T-helper 9 cell (primary cell): ENCODE results near the gene EXOC6B.

Experiments used
- DNase-seq: peaks from one replicate; pipeline ENCODE4 v3.0.0-alpha.2; 2020

Gene EXOC6B

DNA sequence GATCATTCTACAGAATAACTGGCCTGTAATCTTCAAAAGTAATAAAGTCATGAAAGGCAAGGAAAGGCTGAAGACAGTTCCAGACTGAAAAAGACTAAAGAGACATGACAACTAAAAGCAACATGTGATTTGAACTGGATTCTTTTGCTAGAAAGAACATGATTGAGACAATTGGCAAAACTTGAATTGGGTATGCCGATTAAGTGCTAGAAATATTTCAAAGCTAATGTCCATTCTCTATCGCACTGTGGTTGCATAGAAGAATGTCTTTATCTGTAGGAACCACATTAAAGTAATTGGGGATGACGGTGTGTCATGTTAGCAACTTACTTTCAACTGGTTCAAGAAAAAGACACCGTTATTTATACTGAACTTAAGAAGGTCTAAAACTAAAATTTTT, 98.5 kb downstream of the EXOC6B start:
- DNase-seq = no peak

DNA sequence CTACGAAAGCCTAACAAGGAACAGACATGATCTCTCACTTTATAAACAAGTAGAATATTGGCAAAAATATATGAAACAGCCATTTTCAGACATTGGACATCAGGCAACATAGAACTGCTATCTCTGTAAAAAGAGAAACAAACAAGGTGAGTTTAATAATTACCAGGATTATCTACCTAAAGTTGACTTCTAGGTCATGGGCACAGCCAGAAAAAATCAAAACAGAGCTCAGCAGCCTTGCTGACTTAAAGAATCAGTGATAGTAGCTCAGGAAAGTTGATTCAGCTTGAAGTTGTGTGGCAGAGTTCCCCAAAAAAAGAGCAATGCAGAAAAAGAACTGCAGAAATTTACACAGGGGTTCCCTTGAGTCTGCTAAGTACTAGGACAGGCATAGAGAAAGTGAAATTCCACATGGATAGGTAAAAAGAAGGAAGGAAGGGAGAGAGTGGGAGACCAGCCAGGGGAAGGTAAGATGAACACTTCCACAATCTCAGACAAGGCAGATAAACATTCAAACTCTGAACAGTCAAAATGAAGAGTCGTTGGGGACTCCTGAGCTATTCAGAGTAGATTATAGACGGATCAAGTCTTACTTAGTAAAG, 102.0 kb downstream of the EXOC6B start:
- no peak for DNase-seq

DNA sequence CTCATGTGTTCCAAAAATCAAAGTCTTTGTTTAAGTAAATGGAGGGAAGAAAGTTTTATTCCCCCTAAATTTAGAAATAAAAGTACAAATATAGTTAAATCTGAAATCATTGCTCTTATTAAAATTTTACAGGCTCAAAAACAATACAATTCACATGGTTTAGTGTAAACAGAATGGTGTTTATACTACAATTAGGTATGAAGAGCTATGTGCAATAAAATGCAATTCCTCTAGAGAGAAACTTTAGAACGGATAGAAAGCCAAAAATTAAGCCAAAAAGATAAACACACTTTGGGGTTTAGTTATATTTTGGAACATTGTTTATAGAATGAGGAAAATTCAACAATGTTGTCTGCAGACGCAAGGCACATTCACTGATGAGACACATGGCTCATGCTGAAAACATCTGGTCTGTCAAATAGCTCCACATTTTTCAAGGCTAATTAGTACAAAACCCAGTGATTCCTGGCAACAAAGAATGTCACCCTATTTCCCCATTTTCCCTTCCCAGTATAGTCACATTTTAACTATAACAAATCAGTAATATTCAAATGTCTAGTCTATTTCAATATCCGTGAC, 103.3 kb downstream of the EXOC6B start:
- no peak for DNase-seq

DNA sequence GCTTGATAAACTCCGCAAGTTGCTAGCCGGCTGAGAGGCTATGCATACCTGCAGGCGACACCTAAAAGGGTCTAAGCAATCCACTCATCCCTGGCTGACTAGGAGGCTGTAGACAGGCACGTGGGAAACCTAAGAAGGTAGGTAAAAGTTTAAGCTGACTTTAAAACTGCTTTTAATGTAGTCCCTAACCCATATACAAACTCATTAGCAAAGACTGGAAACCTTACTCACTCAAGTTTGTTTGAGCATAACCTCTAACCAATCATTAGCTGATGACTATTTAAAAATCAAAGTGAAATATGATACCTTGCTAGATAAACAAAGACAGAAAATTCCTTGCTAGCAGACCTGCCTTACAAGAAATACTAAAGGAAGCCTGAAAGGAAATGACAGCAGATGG, 106.4 kb downstream of the EXOC6B start:
- DNase-seq = no peak

- no peak for DNase-seq
Observed at GRCh38 chr2:72718876-72719275, 107.0 kb downstream of the EXOC6B start.

DNA sequence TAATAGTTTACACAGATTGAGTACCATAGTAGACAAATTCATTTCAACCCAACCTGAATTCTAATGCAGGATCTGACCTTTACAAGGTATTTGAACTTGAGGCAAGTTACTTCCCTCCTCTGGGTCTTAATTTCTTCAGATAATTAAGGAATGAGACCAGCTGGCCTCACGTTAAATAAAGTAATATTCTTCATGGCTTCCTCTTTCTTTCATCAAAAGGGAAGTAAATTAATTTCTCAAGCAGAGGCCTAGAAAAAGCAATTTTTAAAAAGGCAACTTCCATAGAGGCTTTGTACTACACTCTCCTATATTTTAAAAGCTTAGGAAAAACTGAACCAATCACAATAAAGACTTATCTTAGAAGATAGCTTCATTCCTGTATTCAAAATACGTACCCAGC, 109.2 kb downstream of the EXOC6B start:
- DNase-seq = no peak

DNA sequence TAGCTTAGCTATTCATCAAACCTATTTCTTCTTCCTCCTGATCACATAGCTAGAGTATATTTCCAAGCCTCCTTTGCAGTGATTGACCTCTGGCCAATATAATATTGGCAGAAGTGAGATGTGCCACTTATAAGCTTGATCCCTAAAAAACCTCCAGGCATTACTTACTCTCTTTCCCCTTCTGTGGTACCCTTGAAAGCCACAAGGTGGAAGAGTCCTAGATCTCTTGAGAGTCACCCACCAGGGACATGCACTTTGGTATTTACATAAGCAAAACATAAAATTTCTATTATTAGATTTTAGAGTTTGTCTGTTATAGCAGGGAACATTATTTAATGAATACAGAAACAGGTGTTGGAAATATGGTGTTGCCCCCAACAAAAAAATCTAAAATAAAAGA, 112.0 kb downstream of the EXOC6B start:
- no peak for DNase-seq

DNA sequence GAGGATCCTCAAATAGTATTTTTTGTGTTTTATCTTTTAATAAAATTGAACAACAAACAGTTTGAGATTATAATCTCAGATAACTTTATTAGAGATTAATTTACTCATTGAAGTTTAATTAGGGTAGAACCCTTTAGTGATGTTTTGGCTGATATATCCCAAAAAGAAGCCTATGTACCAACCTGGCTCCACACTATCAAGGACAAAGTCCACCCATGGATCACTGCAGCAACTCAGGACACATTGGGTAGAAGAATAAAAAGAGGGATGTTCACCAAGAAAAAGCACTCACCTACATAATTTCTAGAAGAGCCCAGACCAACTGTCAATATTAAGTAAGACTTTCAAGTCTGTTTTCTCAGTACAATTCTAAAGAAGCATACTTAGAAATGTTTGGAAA, 112.9 kb downstream of the EXOC6B start:
- no peak for DNase-seq

DNA sequence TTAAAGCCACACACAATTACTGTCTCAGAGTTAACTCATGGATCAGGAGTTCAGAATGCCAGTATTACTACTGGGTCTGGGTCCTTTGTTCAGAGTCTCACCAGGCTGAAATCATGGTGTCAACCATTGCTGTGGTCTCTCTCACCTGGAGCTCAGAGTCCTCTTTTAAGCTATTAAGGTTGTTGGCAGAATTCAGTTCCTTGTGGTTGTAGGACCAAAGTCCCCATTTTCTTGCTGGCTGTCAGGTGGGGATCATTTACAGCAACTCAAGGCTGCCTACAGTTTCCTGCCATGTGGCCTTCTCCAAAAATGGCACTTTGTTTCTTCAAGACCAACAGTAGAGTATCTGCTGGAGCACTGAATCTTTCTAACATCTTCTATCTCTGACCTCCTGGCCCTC, 113.5 kb downstream of the EXOC6B start:
- DNase-seq = no peak

DNA sequence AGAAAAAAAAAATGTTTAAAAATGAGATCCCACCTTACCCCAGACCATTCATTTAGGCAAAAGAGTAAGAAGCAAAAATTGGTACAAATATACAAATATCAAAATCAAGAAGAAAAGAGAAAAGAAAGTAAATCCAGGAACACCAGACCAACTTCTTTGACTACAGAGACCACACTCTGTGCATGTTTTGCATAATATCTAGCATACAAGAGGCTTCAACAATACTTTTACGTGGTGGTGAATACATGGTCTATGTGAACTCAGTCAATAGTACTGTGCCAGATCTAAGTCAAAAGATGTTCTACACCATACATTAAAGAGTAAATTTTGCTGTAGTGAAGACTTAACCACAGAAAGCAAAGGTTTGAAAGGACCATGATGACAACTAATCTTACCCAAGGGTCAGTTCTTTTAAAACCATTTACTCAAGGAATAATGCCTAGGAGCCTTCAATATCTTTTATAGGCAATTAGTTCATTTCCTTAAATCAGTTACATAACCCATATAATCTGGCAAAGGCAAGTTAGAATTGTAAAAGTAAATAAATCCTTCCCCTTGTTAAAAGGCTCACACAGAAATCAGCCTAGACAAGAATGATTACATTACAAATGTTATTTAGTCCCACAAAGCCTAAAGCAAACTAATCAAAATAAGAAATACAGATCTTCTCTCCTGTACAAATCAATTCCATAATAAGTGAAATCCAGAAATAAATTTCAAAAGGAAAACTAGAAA, 115.2 kb downstream of the EXOC6B start:
- DNase-seq = no peak

- no peak for DNase-seq
Observed at GRCh38 chr2:72708236-72708635, 117.6 kb downstream of the EXOC6B start.

DNA sequence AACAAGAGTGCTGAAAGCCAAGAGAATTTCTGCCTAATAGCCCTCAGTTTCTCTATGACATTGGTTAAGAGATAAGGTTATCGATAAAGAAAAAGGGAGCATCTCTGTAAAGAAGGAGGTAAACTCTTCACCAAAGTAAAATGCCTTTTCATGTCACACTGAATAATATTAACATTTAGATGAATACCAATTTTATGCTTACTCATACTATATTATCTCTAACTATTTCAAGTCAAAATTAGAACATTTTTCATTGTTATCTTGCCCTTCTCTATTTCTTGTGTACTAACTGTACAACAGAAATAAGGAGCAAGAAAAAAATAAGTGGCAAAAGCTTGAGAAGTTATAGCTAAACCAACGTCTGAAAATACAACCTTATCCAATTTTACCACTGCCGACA, 127.5 kb downstream of the EXOC6B start:
- no peak for DNase-seq

- DNase-seq = no peak
Observed at GRCh38 chr2:72696559-72696958, 129.3 kb downstream of the EXOC6B start.

- no peak for DNase-seq
Observed at GRCh38 chr2:72695676-72696075, 130.2 kb downstream of the EXOC6B start.

GRCh38 chr2:72694715-72695496, 130.9 kb downstream of the EXOC6B start:
- DNase-seq = no peak

DNA sequence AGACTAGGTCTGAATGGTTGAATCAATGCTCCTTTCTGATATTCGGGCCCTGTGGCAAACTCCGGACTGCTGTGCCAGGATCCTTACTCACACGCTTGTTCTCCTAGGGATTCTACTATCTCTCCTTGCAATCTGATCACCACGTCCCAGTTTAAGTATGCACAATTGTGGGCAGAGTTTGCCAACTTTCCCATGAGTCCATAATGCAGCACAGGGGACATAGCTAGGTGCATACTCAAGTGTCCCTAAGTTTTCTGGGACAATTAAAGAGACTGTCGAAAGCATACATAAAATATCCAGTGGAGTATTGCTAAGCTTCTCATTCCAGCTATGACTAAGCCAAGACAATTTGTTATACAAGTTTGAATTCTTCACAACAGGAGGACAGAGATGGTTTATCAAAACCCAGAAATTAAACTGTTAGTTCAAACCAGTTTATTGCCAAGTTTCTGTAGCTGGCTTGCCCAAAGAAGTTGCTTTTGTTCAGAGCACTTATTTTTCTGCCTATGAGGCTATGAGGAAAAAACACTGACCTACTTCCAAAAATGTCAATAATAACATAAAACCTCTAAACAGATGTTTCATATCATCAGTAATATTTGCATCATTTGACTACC, 136.1 kb downstream of the EXOC6B start:
- no peak for DNase-seq

GRCh38 chr2:72685638-72686213, 140.1 kb downstream of the EXOC6B start:
- DNase-seq = no peak

DNA sequence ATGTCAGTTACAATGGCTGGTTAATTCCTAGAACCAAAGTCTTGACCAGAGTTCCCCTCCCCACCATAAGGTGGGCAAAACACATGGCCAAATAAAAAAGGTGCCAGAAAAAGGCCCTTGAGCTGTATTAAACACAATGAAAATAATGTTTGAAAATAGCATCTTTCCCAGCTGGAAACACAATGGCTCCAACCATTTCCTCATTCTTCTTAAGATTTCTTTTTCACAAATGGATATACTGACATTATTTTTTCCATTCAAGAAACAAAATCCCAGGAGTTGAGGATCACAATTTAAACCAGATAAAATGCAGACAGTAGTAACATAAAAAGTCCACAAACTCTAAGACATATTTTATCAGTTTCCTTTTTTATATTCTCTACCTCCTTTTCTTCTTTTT, 143.8 kb downstream of the EXOC6B start:
- DNase-seq = no peak

DNA sequence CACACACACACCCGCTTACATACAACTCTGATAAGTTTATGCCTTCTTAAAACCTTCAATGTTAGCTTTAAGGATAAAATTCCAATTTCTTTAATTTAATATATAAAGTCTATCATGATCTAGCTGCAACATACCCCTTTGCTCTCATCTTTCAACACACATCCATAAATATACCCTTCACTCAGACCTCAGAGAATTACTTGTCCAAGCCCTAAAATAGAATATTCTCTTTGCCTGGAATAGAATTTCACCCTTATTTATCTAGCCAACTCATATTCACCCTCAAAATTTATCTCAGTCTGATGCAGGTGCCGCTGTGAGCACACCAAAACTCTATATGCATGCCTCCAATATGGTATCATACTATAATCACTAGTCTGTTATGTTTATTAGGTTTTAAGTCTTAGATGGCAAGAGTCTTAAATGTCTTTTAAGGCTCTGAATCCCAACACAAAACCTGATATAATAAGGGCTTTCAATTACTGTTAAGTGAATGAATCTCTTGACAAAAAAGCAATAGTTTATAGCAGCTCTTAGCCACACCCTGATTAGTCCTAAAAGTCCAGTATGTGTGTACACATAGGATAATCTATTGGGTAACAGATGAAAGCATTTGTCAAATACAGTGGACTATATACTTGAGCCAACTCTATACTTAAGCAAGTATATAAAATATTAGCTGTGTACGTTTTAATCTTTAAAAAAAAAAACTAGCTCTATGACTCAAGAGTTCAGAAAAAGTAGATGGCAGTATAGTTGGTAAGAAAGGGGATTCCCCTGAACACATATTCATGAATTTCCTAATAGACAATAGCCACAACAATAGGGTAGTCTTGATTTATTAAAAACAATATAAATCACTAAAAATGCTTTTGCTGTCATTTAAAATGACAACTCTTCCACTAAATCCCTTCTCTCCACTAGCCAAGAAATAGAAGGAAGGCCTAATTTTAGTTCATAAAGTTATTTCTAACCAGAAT, 144.5 kb downstream of the EXOC6B start:
- DNase-seq = no peak

GRCh38 chr2:72678024-72678423, 147.8 kb downstream of the EXOC6B start:
- DNase-seq = no peak

DNA sequence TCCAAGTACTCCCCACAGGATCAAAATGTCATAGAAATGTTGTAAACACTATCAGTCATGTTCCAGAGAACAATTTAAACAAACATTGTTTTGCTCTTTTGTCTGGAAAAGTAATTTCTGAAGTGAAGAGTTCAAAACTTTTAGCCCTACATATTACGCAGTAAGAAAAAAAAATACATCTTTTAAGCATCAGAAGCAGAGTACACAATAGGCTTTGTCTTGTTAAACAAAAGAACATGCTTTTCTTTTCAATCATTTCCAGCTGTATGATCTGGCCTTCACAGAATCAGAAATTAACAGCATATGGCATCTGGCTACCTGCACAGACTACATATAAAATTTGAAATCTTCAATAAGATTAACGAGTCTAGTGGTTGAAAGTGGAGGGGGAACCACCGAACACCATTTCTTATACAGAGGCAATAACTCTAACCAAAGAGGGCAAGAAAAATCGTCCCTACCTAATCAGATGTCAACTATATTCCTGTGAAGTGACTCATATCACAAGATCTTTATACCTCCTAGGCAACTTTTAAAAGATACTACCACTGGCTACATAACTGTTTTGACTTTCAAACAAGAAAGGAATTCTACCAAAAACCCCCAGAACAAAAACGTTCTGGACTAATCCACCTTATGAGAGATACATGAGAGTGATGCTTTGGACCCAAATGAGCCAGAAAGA, 149.3 kb downstream of the EXOC6B start:
- no peak for DNase-seq
